Effector CD8-positive, alpha-beta T cell (primary cell): ENCODE results near the gene EIF4E2.

Experiments
- DNase-seq: peaks from one replicate; lab custom pipeline; 2025; lab: John Stamatoyannopoulos, UW

The EIF4E2 gene

GRCh38 chr2:232598293-232598692, 47.8 kb downstream of the EIF4E2 start:
- no peak for DNase-seq

- DNase-seq: no peak
Measured at GRCh38 chr2:232600053-232600773, 49.7 kb downstream of the EIF4E2 start.

- DNase-seq: no peak
Measured at GRCh38 chr2:232603283-232603682, 52.8 kb downstream of the EIF4E2 start.

GRCh38 chr2:232604535-232604934, 54.0 kb downstream of the EIF4E2 start:
- no peak for DNase-seq

GRCh38 chr2:232607011-232607410, 56.5 kb downstream of the EIF4E2 start:
- no peak for DNase-seq

- DNase-seq: no peak
Measured at GRCh38 chr2:232609607-232610006, 59.1 kb downstream of the EIF4E2 start.

GRCh38 chr2:232610081-232610480, 59.6 kb downstream of the EIF4E2 start:
- no peak for DNase-seq

GRCh38 chr2:232611061-232611460, 60.6 kb downstream of the EIF4E2 start:
- DNase-seq: no peak

GRCh38 chr2:232611559-232612218, 61.2 kb downstream of the EIF4E2 start:
- DNase-seq: peak; percentile 66

- no peak for DNase-seq
Measured at GRCh38 chr2:232613538-232614134, 63.1 kb downstream of the EIF4E2 start.

- no peak for DNase-seq
Measured at GRCh38 chr2:232615339-232615738, 64.8 kb downstream of the EIF4E2 start.
